Measurements from ENCODE around the gene PCAT6.

Gene PCAT6

GRCh38 chr1:202844259-202844658 is 33.5 kb downstream of the PCAT6 start:
- no peak for DNase-seq (ENCODE audit: low read depth, low spot score)

GRCh38 chr1:202844935-202845334 is 34.2 kb downstream of the PCAT6 start:
- in situ Hi-C loops (cut with HindIII; ENCODE audit: low sequenced_read_pairs): no loop called here
- no peak for DNase-seq (ENCODE audit: low read depth, low spot score)
- no peak for TF ChIP-seq CTCF (IDR thresholded peaks at IDR 0.05; ENCODE audit: low read depth, low read length)
- H3K4me3 ChIP-seq (ENCODE audit: low read depth, low read length): no peak overlapping the region

More at GRCh38 chr1:202844259-202844658, 33.5 kb downstream of the PCAT6 start:
- in situ Hi-C loops (cut with HindIII; ENCODE audit: low sequenced_read_pairs): no loop called here
- H3K4me3 ChIP-seq (ENCODE audit: low read depth, low read length): no peak overlapping the region
- no peak for TF ChIP-seq CTCF (IDR thresholded peaks at IDR 0.05; ENCODE audit: low read depth, low read length)

GRCh38 chr1:202848191-202848542 is 37.4 kb downstream of the PCAT6 start:
- H3K4me3 ChIP-seq (ENCODE audit: low read depth, low read length): no peak overlapping the region
- in situ Hi-C loops (cut with HindIII; ENCODE audit: low sequenced_read_pairs): no loop called here
- no peak for DNase-seq (ENCODE audit: low read depth, low spot score)
- no peak for TF ChIP-seq CTCF (IDR thresholded peaks at IDR 0.05; ENCODE audit: low read depth, low read length)

- no peak overlapping the region for H3K4me3 ChIP-seq (ENCODE audit: low read depth, low read length)
- in situ Hi-C loops (cut with HindIII; ENCODE audit: low sequenced_read_pairs): no loop called here
- DNase-seq (ENCODE audit: low read depth, low spot score): no peak
- no peak for TF ChIP-seq CTCF (IDR thresholded peaks at IDR 0.05; ENCODE audit: low read depth, low read length)
Measured at GRCh38 chr1:202850593-202851362, 40.0 kb downstream of the PCAT6 start.

- in situ Hi-C loops (cut with HindIII; ENCODE audit: low sequenced_read_pairs): no loop called here
- H3K4me3 ChIP-seq (ENCODE audit: low read depth, low read length): no peak overlapping the region
- peak; percentile 61 for TF ChIP-seq CTCF (IDR thresholded peaks at IDR 0.05; ENCODE audit: low read depth, low read length)
- DNase-seq (ENCODE audit: low read depth, low spot score): peak; percentile 43
Measured at GRCh38 chr1:202852163-202852904, 41.6 kb downstream of the PCAT6 start.

GRCh38 chr1:202854787-202855186 is 44.0 kb downstream of the PCAT6 start:
- in situ Hi-C loops (cut with HindIII; ENCODE audit: low sequenced_read_pairs): no loop called here

More at GRCh38 chr1:202854787-202855186, 44.0 kb downstream of the PCAT6 start:
- DNase-seq (ENCODE audit: low read depth, low spot score): no peak
- no peak overlapping the region for H3K4me3 ChIP-seq (ENCODE audit: low read depth, low read length)
- TF ChIP-seq CTCF (IDR thresholded peaks at IDR 0.05; ENCODE audit: low read depth, low read length): no peak
